Embryonic facial prominence (tissue), 1 donor: Measurements from ENCODE around the gene FXYD1.

ENCODE experiments used
- DNase-seq: peaks from one replicate; pipeline ENCODE4 v3.0.0-alpha.2; 2016; ENCODE audit errors: extremely low spot score

The FXYD1 gene

DNA sequence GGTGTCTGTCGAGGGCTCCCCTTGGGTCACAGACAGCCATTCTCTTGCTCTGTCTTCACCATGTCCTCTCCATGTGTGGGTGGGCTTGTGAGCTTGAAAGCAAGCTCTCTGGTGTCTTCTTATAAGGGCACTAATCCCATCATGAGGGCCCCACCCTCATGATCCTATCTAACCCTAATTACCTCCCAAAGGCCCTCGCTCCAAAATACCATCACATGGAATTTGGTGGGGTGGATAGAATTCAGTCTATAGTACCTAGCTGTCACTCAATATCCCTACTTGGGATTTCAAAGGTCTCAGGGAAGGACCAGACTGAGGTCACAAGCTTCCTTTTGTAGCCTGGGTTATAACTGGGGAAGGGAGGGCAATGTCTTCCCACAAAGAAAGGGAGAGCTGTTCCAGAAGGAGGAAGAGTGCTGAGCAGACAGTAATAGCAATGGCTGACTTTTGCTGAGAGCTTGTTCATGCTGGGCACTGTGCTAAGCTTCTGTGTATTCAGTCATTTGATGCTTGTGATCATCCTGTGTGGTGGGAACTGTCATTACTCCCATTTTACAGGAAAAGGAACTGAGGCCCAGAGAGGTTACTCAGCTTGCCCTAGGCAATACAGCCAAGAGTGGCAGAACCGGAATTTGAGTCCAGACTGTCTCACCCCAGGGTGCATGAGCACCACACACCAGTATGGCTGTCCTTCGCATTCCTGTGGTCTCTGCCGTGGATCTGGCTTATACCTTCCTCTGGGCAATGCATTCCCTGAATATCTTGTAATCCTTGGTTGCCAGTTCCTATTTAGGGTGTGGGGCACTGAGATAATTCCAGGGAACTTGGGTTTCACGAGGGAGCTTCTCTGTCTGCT lies 24.1 kb downstream of the FXYD1 start:
- no peak for DNase-seq

DNA sequence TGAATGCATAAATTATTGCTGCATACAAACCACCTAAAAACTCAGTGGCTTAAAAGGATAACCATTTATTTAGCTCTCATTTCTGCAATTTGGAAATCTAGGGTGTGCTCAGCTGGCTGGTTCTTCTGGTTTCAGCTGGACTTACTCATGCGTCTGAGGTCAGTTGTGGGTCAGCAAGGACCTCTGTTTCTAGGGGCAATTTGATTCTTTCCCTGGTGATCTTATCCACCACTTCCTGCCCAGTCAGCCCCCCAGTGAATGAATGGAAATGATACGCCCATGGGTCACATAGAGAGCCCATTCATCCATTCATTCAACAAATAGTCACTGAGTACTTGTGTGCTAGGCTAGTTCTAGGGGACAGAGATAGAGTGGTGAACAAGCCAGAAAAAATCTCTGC lies 25.8 kb downstream of the FXYD1 start:
- no peak for DNase-seq

DNA sequence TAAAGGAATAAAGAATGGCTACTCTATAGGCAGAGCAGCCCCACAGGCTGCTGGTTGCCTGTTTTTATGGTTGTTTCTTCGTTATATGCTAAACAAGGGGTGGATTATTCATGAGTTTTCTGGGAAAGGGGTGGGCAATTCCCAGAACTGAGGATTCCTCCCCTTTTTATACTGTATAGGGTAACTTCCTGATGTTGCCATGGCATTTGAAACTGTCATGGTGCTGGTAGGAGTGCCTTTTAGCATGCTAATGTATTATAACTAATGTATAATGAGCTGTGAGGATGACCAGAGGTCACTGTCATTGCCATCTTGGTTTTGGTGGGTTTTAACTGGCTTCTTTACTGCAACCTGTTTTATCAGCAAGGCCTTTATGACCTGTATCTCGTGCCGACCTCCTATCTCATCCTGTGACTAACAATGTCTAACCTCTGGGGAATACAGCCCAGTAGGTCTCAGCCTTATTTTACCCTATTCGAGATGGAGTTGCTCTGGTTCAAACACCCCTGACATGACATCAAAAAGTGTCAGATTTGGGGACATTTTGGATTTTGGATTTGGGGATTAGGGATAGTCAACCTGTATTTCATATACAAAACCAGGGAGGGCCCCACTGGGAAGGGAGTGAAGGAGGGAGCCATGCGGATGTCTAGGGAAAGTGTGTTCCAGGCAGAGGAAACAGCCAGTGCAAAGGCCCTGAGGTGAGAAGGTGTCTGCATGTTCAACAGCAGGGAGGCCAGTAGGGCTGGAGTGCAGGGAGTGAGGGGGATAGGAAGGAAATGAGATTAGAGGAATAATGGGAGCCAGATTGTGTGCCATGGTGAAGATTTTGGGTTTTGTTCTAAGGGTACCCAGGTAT lies 26.8 kb downstream of the FXYD1 start:
- DNase-seq, result no peak

DNA sequence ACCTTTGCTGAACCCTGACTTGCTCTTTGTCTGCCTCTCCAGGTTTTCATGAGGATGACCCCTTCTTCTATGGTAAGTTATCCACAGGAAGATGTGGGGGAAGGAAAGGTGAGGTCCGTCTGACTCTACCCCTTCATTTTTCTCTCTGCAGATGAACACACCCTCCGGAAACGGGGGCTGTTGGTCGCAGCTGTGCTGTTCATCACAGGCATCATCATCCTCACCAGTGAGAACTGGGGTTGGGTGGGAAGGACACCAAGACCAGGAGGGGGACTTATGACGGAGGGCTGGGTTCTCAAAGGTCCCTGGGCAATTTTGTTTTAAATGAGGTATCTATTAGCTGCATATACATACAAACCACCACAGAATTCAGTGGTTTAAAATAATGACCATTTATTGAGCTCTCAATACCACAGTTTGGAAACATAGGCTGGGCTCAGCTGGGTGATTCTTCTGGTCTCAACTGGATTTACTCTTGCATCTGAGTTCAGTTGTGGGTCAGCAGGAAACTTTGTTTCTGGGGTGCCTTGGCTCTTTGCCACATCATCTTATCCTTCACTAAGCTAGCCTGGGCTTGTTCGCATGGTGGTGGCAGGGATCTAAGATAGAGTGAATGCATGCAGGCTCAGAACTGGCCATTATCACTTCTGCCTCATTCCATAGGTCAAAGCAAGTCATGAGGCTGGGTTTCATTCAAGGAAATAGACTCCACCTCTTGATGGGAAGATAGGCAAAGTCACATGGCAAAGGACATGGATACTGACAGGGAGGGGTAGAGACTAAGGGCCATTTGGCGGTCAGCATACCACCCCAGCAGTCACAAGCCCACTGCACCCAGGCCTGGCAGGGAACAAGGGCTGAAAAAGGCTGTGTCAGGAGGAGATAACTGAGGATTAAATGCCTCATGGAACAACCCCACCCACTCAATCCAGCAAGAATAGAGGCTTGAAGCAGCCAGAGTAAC lies 27.8 kb downstream of the FXYD1 start:
- no peak for DNase-seq

DNA sequence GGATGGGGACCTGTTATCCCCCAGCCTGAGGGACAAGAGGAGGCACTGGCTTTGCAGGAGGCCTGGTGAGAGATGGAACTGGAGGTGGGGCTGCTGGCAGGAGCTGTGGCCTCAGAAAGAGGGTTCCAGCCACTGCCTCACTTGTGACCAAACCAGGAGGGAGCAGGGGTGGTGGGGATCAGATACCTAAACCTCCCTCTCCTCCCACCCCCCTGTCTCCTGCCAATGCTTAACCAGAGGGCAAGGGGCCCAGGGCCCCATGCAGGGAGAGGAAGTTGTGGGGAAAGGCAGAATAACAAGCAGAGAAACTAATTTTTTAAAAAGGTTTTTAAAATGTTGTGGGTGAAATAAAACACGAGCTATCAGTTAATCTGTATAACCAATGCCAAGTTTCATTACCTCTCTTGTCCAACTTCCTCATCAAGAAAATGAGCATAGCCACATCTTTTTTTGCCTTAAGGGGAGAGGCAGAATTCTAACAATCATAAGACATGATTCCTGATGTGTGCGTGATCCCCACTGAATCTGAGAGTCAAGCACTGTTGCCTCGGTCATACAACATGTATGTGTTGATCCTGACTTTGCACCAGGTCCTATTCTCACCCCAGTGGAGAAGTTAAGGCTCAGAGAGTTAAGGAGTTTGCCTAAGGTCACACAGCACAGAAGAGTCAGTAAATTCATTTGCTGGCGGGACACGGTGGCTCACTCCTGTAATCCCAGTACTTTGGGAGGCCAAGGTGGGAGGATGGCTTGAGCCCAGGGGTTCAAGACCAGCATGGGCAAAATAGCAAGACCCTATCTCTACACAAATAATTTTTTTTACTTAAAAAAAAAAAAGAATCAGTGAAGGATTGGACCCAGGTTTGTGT lies 28.9 kb downstream of the FXYD1 start:
- no peak for DNase-seq

DNA sequence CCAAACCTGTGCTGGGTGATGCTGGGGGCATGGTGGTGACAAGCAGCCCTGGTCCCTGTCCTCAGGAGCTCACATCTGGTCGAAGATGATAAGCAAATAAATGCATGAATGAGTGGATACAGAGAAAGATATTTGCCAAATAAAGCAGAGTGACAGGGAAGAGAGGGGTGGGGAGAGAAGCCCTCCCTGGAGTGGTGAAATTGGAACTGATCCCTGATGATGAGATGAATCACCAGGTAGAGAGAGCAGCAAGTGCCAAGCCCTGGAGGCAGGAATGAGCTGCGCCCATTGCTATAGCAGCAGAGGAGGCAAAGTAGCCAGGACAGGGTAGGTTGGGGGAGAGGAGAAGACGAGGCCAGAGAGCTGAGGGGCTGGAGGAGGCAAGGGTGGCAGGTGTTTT lies 29.6 kb downstream of the FXYD1 start:
- no peak for DNase-seq

DNA sequence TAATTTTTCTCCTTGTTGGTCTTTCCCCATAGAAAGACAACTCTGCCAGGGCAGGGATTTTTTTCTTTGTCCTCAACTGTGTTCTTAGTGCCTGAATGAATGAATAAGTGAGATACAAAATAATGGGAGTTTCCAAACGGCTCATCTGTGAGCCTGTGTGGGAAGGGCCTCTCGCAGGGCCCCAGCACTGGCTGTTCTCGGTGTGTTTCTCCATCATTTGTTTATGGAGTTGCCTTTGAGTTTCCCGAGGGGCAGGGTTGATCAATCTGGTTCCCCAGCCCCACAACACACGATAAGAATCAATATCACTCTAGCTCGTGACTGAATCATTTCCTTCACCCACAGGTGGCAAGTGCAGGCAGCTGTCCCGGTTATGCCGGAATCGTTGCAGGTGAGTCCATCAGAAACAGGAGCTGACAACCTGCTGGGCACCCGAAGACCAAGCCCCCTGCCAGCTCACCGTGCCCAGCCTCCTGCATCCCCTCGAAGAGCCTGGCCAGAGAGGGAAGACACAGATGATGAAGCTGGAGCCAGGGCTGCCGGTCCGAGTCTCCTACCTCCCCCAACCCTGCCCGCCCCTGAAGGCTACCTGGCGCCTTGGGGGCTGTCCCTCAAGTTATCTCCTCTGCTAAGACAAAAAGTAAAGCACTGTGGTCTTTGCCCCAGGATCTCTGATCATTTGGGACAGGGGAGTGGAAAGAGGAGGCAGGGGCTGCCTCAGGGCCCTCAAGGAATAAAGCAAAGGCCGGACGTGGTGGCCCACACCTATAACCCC lies 30.8 kb downstream of the FXYD1 start:
- no peak for DNase-seq

DNA sequence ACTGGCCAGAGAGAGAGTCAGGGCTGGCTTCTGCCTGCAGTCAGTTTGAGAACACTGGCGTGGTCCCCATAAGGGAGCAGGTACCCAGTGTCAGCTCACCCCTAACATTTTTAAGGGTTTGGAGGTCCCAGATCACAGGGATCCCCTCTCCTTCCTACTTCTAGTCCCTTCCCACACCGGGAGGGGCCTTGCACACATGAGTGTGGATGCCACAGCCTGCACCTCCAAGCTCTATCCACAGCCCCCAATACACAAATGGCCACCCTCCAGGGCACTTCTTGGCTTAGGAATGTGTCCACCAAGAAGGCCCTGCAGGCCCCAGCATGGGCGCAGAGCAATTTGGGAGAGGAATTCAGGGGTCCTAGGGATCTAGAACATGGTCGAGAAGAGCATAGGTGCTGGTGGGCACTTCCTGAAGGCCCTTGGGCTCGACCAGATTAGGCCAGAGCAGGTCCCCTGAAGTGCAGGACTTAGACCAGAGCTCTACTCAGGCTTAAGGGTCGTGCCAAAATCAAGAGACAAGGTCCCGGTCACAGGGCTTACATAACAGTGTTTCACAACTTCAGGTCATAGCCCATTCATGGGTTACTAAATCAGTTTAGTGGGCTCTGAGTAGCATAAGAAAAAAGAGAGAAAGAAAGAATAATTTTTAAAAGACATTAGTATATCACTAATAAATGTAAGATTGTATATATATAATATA lies 31.9 kb downstream of the FXYD1 start:
- no peak for DNase-seq

DNA sequence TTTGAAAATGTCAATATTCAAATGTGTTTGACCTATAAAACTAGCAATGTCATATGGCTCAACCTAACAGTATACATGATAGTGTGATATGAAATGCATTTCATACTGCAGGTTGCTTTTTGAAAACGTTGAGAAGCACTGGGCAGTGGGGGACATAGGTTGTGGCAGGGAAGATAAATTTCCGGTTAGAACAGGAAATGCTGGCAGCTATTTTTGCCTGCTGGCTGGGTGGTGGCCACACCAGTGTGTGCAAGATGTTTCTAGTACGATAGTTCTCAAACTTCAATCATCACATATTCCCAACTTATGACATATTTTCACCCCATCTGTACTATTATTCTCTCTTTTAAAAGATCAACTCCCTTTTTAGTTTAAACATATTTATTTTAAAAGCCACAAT lies 33.1 kb downstream of the FXYD1 start:
- DNase-seq, result no peak

DNA sequence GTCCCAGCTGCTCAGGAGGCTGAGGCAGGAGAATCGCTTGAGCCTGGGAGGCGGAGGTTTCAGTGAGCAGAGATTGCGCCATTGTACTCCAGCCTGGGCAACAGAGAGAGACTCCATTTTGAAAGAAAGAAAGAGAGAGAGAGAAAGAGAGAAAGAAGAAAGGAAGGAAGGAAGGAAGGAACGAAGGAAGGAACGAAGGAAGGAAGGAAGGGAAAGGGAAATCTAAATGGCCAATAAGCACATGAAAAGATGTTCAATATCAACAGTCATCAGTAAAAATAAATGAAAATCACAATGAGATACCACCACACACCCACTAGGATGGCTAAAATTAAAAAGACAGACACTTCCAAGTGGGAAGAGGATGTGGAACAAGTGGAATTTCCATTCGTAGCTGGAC lies 35.6 kb downstream of the FXYD1 start:
- no peak for DNase-seq

DNA sequence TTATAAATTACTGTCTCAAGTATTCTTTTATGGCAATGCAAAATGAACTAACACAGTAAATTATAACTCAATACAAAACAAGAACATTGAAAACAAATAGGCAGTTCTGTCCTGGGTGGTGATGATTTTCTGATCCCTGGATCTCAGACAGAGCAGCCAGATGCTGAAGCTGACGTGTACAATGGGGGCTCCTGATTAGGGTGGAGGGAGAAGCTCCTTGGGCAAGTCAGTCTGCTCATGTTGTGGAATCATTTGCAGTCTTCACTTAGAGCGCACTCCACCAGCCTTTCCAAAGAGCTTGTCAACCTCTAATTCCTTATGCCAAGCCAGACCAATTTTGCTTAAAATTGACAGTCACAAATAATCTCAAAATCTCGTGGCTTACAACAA lies 37.6 kb downstream of the FXYD1 start:
- DNase-seq, result no peak

DNA sequence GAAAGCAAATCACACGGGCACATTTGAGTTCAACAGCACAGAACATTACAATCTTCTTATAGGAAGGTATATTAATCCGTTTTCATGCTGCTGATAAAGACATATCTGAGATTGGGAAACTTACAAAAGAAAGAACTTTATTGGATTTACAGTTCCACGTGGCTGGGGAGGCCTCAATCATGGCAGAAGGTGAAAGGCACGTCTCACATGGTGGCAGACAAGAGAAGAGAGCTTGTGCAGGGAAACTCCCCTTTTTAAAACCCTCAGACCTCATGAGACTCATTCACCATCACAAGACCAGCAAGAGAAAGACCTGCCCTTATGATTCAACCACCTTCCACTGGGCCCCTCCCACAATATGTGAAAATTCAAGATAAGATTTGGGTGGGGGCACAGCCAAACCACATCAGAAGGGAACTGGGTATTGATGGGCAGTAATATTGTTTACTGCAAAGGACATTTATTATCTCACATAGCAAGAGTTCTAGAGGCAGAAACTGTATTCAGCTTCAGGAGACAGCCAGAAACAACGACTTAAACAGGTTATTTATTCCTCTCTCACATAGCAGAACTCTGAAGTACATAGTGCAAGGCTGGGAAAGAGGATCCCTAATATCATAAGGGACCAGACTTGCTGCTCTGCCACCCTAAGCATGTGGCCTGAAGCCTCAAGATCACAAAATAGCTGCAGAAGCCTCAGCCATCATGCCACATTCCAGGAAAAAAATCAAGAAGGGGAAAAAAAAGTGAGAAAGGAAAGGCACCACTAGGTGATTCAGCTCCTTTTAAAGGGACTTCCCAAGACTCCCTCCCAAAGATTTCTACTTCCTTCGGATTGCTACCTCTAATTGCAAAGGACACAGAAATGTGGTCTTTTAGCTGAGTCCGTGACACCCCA lies 39.0 kb downstream of the FXYD1 start:
- DNase-seq, result no peak

DNA sequence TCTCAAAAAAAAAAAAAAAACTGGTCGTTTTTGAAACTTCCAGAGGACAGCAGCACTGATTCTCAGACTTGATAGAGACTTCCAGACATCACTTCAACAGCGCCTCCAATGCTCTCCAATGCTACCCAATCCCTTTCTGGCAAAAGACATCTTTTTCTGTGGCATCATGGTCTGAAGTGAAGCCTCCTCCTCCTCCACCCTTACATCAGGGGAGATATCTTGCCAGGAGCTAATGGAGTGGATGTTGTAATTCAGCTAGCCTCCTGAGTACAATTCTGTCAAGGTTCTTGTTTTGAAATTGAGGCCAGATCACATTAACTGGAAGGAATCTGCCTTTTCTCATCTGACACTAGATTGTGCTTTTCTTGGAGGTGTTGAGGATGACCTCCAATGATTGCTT lies 40.1 kb downstream of the FXYD1 start:
- DNase-seq, result no peak

DNA sequence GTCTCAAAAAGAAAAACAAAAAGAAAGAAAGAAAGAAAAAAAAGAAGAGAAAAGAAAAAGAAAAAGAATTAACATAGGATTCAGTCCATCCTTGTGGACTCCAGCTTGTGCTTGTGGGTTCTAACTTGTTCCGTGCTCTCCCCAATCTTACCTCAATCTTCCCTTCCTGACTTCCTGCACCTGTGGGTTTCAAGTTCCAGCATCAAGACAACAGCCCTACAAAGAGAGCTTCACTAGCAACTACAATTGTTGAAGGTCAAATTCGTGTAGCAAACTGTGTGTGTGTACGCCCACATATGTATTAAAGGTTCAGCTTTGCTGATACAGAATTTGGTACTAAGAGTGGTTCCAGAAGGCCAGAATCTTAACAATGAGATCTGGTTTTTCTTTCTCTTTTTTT lies 41.2 kb downstream of the FXYD1 start:
- no peak for DNase-seq

DNA sequence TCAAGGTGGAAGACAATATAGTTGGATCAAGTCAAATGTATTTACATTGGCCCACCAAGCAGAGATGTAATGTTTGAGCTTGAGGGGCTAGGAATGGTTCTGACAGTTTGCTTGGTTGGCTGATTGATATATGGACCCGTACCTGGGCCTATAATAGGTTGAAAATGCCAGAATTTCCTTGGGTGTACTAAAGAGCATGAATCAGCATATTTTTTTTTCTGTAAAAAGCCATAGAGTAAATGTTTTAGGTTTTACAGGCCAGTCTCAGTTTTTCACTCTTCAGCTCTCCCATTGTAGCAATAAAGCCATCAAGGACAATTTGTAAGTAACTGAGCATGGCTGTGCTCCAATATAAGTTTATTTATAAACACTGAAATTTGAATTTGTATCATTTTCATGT lies 42.8 kb downstream of the FXYD1 start:
- DNase-seq, result no peak

DNA sequence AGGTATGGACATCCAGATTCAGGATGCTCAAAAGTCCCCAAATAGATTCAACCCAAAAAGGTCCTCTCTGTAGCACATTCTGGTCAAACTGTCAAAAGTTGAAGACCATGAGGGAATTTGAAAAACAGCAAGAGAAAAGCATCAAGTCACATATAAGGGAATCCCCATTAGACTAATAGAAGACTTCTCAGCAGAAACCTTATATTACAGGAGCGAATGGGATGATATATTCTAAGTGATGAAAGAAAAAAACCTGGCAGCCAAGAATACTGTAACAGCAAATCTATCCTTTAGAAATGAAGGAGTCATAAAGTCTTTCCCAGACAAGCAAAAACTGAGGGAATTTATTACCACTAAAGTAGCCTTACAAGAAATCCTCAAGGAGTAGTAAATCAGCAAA lies 45.6 kb downstream of the FXYD1 start:
- DNase-seq, result no peak

DNA sequence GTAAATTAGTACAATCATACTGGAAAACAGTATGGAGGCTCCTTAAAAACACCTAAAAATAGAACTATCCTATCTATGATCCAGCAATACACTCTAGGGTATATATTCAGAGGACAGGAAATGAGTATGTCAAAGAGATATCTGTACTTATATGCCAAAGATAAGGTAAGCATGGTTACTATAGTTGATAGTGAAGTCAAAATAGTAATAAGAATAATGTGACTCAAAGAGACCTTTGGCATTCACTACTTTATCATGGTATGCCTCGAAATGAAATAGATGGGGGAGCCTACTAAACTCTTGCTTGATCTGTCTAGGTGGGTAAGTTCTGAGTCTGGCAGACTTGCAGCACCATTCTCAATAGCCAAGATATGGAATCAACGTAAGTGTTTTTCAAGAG lies 46.3 kb downstream of the FXYD1 start:
- no peak for DNase-seq
